ENCODE data around the gene TTL.
"Not testable (repeated sequence)": the region's sequence is repeated elsewhere in the genome, so short reads cannot be mapped to it uniquely, and the experiment has no call there.

The TTL gene

GRCh38 chr2:112481528-112482233 is at the start of gene TTL:
TTL (plus strand) TSS chr2:112482156; CDS start chr2:112482345, 189 bp downstream.
- DNase-seq (ENCODE audit: low spot score): peak; percentile 80

GRCh38 chr2:112432390-112432734 is 49.6 kb upstream of the TTL start:
- DNase-seq (ENCODE audit: low spot score): not testable (repeated sequence)

GRCh38 chr2:112432735-112433479 is 49.0 kb upstream of the TTL start:
- DNase-seq (ENCODE audit: low spot score): not testable (repeated sequence)

- DNase-seq (ENCODE audit: low spot score): peak; percentile 92
These were observed 48.5 kb upstream of the TTL start, which contains the start of gene RGPD8 for GRCh38 chr2:112433480-112433879. RGPD8 (minus strand) TSS chr2:112433645; CDS start chr2:112433453, 192 bp downstream.

GRCh38 chr2:112433932-112434730 is 47.8 kb upstream of the TTL start:
- DNase-seq (ENCODE audit: low spot score): no peak

GRCh38 chr2:112434890-112435715 is 46.9 kb upstream of the TTL start:
- DNase-seq (ENCODE audit: low spot score): not testable (repeated sequence)

- DNase-seq (ENCODE audit: low spot score): not testable (repeated sequence)
These were observed 46.1 kb upstream of the TTL start for GRCh38 chr2:112435716-112436431.

GRCh38 chr2:112436993-112437392 is 45.0 kb upstream of the TTL start:
- not testable (repeated sequence) for DNase-seq (ENCODE audit: low spot score)

GRCh38 chr2:112437405-112437831 is 44.5 kb upstream of the TTL start:
- DNase-seq (ENCODE audit: low spot score): not testable (repeated sequence)

- not testable (repeated sequence) for DNase-seq (ENCODE audit: low spot score)
These were observed 43.2 kb upstream of the TTL start for GRCh38 chr2:112438603-112439261.

- DNase-seq (ENCODE audit: low spot score): not testable (repeated sequence)
These were observed 37.7 kb upstream of the TTL start for GRCh38 chr2:112444256-112444655.

- no peak for DNase-seq (ENCODE audit: low spot score)
These were observed 32.1 kb upstream of the TTL start for GRCh38 chr2:112449854-112450253.

- no peak for DNase-seq (ENCODE audit: low spot score)
These were observed 30.6 kb upstream of the TTL start for GRCh38 chr2:112451317-112451716.

GRCh38 chr2:112454586-112454985 is 27.4 kb upstream of the TTL start:
- no peak for DNase-seq (ENCODE audit: low spot score)

GRCh38 chr2:112459372-112459771 is 22.6 kb upstream of the TTL start:
- no peak for DNase-seq (ENCODE audit: low spot score)

- no peak for DNase-seq (ENCODE audit: low spot score)
These were observed 19.8 kb upstream of the TTL start for GRCh38 chr2:112462178-112462577.

- DNase-seq (ENCODE audit: low spot score): no peak
These were observed 18.7 kb upstream of the TTL start for GRCh38 chr2:112463256-112463655.

GRCh38 chr2:112465382-112465781 is 16.6 kb upstream of the TTL start:
- DNase-seq (ENCODE audit: low spot score): no peak

GRCh38 chr2:112472547-112473263 is 9.3 kb upstream of the TTL start:
- no peak for DNase-seq (ENCODE audit: low spot score)

All from hematopoietic multipotent progenitor cell treated with erythropoietin and hydrocortisone succinate and interleukin-3 and kit ligand, for 17 days (in vitro differentiated cells).